ENCODE measurements around the gene KCNIP3. TPM values are rescaled to one million over a fixed set of nuclear protein-coding genes. Genes with fewer than 3 reads are reported as not detected.
A peak's percentile ranks its signal among the peaks of the same experiment; 100 is the strongest.
"Not testable (repeated sequence)": the region's sequence is repeated elsewhere in the genome, so short reads cannot be mapped to it uniquely, and the experiment has no call there.

KCNIP3 gene
- total RNA-seq, 1 donor from 2014 or later, result 6.0 TPM

DNA sequence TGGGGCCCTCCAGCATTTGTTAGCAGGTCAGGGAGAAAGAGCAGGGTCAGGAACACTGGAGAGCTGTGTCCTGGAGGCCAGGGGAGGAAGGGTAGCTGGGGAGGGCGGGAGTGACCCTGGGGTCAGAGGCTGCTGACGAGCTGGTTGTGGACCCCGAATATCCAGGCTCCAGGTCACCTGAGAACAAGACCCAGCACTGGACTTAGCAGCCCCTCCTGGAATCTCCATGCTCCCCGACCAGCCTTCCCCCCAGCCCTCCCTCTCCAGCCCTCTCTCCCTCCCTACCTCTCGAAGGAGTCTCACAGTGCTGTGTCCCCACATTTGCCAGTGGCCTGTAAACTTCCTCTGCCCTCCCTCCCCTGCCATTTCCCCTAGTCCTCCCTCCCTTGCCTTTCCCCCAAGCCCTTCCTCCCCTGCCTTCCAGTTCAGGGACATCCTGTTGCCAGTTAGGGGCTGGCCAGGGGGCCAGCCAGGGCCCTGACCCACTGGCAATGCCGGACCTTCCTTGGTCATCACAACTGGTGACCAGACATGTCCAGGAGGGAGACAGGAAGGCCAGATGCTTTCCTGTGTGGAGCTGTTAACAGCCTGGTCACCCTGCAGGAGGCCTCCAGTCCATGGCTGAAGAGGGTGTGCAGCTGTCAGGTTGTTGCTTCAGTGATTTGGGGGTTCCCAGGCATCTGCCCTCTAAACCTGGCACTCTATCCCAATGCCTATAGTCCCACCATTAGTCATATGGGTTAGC is 55.3 kb downstream of the KCNIP3 start:
- Mint-ChIP-seq H3K36me3 (ENCODE audit: low read depth) (no peaks in the 10 kb centered on the region), H3K27me3 (ENCODE audit: low read depth) (no peaks in the 10 kb centered on the region), H3K4me1 (ENCODE audit: low read depth) (no peaks in the 10 kb centered on the region), H3K9me3 (ENCODE audit: low read depth) (peaks cover 6% of the 10 kb centered on the region), H3K4me3 (ENCODE audit: unreplicated experiment) (no peak overlapping the region), H3K27ac (ENCODE audit: unreplicated experiment) (no peak overlapping the region)
- DNase-seq (ENCODE audit: low spot score), result no peak
- TF ChIP-seq, protein P1, sequence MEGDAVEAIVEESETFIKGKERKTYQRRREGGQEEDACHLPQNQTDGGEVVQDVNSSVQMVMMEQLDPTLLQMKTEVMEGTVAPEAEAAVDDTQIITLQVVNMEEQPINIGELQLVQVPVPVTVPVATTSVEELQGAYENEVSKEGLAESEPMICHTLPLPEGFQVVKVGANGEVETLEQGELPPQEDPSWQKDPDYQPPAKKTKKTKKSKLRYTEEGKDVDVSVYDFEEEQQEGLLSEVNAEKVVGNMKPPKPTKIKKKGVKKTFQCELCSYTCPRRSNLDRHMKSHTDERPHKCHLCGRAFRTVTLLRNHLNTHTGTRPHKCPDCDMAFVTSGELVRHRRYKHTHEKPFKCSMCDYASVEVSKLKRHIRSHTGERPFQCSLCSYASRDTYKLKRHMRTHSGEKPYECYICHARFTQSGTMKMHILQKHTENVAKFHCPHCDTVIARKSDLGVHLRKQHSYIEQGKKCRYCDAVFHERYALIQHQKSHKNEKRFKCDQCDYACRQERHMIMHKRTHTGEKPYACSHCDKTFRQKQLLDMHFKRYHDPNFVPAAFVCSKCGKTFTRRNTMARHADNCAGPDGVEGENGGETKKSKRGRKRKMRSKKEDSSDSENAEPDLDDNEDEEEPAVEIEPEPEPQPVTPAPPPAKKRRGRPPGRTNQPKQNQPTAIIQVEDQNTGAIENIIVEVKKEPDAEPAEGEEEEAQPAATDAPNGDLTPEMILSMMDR (IDR thresholded peaks at IDR 0.05), result no peak

DNA sequence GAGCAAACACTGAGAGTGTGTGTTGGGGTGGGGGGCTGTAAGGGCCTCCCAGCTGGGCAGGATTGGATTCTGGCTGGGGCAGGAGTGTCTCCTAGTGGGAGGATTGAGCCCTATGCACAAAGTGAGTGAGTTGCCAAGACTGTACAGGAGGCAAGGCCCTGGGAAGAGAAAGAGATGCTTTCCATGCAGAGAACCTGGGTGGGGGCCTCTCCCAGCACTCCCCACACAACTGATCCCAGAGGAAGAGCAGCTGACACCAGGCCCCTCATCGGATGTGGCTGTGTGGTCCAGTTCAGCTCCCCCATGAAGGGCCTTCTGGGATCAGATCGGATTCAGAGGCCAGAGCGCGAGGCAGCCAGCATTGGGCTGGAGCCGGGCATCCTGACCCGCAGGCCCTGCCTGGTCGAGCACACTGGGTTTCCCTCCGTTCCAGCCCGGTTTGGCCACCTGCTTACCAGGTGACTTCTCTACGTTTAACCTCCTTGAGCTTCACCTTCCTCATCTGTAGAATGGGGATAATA is 56.0 kb downstream of the KCNIP3 start:
- H3K36me3 Mint-ChIP-seq (ENCODE audit: low read depth), result no peaks in the 10 kb centered on the region
- no peaks in the 10 kb centered on the region for H3K27me3 Mint-ChIP-seq (ENCODE audit: low read depth)
- no peak for DNase-seq (ENCODE audit: low spot score)
- TF ChIP-seq, protein P1 (IDR thresholded peaks at IDR 0.05), result no peak
- H3K4me3 Mint-ChIP-seq (ENCODE audit: unreplicated experiment), result no peak overlapping the region
- no peak overlapping the region for H3K27ac Mint-ChIP-seq (ENCODE audit: unreplicated experiment)
- H3K9me3 Mint-ChIP-seq (ENCODE audit: low read depth), result peaks cover 6% of the 10 kb centered on the region
- no peaks in the 10 kb centered on the region for H3K4me1 Mint-ChIP-seq (ENCODE audit: low read depth)

DNA sequence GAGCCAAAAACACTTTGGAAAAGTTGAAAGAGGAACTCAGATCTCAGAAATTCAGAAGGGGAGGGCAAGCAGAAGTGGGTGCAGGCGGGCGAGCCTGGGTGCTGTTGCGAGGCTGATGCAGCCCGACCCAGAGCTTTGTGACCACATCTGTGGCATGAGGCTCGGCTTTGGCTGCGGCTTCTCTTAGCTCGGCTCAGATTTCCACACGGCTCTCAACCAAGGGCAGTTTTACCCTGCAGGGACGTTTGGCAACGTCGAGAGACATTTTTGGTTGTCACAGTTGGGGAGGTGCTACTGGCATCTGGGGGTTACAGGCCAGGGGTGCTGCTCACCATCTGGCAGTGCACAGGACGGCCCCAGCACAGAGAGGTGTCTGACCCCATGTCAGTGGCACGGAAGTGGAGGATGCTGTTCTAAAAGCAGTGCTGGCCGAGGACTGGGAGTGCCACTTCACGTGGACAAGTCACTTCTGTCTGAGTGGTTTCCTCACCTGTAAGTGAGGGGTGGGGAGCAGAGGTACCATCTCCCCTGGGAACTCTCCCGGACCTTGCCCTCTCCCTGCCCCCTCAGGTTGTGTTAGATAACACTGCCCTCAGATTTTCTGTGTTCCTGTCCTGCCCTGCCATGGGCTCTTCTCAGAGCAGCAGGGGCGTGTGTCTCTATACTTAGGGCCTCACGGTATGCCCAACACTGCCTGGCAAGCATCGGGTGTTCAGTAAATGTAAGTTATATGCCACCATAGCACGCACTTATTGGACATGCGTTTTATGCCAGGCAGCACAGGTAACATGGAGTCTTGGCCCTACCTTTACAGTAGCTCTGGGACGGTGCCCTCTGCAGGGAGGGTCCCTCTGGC is 56.7 kb downstream of the KCNIP3 start:
- Mint-ChIP-seq H3K4me3 (ENCODE audit: unreplicated experiment) (no peak overlapping the region), H3K36me3 (ENCODE audit: low read depth) (no peaks in the 10 kb centered on the region), H3K4me1 (ENCODE audit: low read depth) (peaks cover under 1% of the 10 kb centered on the region)

DNA sequence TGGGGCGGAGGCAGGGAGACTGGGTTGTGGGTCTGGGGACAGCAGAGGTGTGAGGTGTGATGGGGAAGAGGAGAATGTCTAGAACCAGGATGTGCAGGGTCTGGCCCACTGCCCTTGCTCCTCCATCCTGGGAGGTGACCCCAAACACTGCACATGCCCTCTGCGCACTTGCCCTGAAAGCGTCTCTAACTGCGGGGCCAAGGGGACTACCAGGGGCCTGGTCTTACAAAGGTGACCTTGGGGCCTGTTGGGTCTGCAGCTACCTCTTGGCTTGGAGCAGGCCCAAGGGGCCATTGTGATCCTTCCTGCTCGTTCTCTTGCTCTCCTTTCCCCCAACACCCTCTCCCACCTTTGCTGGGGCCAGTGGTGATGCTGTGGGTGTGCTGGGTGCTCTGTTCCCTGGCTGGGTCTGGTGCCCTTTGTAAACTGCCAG is 57.3 kb downstream of the KCNIP3 start:
- H3K27me3 Mint-ChIP-seq (ENCODE audit: low read depth), result no peaks in the 10 kb centered on the region
- H3K9me3 Mint-ChIP-seq (ENCODE audit: low read depth), result peaks cover 6% of the 10 kb centered on the region
- TF ChIP-seq, protein P1 (IDR thresholded peaks at IDR 0.05), result no peak
- H3K4me1 Mint-ChIP-seq (ENCODE audit: low read depth), result peaks cover 6% of the 10 kb centered on the region
- DNase-seq (ENCODE audit: low spot score), result no peak
- no peak overlapping the region for H3K4me3 Mint-ChIP-seq (ENCODE audit: unreplicated experiment)
- no peak overlapping the region for H3K27ac Mint-ChIP-seq (ENCODE audit: unreplicated experiment)
- H3K36me3 Mint-ChIP-seq (ENCODE audit: low read depth), result no peaks in the 10 kb centered on the region

More for the DNA sequence above, 56.7 kb downstream of the KCNIP3 start:
- peaks cover 6% of the 10 kb centered on the region for H3K9me3 Mint-ChIP-seq (ENCODE audit: low read depth)
- no peak for DNase-seq (ENCODE audit: low spot score)
- H3K27ac Mint-ChIP-seq (ENCODE audit: unreplicated experiment), result no peak overlapping the region
- TF ChIP-seq, protein P1 (IDR thresholded peaks at IDR 0.05), result no peak
- no peaks in the 10 kb centered on the region for H3K27me3 Mint-ChIP-seq (ENCODE audit: low read depth)

DNA sequence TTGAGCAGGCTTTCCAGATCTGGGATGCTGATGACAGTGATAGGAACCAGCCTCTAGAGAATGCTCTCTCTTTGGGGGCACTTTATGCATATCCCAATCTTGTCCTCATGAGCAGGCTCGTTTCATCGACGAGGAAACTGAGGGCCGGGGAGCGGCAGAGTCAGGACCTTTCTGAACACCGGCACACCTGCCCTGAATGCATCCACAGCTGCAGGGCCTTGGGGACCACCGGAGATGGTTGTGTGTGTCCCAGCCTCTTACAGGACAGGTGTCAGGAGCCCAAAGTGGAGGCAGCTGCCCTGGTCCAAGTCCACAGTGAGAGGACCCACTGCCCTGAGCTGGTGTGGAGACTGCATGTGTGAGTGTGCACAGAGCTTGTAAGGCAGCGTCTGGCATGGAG is 57.8 kb downstream of the KCNIP3 start:
- TF ChIP-seq, protein P1 (IDR thresholded peaks at IDR 0.05), result no peak
- Mint-ChIP-seq H3K4me3 (ENCODE audit: unreplicated experiment) (no peak overlapping the region), H3K27ac (ENCODE audit: unreplicated experiment) (no peak overlapping the region), H3K4me1 (ENCODE audit: low read depth) (peaks cover 6% of the 10 kb centered on the region), H3K9me3 (ENCODE audit: low read depth) (peaks cover 6% of the 10 kb centered on the region), H3K36me3 (ENCODE audit: low read depth) (no peaks in the 10 kb centered on the region), H3K27me3 (ENCODE audit: low read depth) (no peaks in the 10 kb centered on the region)
- DNase-seq (ENCODE audit: low spot score), result peak; percentile 64

DNA sequence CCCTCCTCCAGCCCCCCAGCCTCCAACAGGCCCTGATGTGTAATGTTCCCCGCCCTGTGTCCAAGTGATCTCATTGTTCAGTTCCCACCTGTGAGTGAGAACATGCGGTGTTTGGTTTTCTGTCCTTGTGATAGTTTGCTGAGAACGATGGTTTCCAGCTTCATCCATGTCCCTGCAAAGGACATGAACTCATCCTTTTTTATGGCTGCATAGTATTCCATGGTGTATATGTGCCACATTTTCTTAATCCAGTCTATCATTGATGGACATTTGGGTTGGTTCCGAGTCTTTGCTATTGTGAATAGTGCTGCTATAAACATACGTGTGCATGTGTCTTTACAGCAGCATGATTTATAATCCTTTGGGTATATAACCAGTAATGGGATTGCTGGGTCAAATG is 58.3 kb downstream of the KCNIP3 start:
- H3K27me3 Mint-ChIP-seq (ENCODE audit: low read depth); DNase-seq (ENCODE audit: low spot score); H3K27ac Mint-ChIP-seq (ENCODE audit: unreplicated experiment); H3K4me3 Mint-ChIP-seq (ENCODE audit: unreplicated experiment); H3K9me3 Mint-ChIP-seq (ENCODE audit: low read depth); H3K36me3 Mint-ChIP-seq (ENCODE audit: low read depth): not testable (repeated sequence)
- peaks cover 11% of the 10 kb centered on the region for H3K4me1 Mint-ChIP-seq (ENCODE audit: low read depth)

Measured in chondrocyte (in vitro differentiated cells).